Progenitor cell of endocrine pancreas (in vitro differentiated cells): ENCODE measurements around the gene RPL13. TPM values are rescaled to one million over a fixed set of nuclear protein-coding genes. Genes with fewer than 3 reads are reported as not detected.

Experiments used
- DNase-seq: peaks from one replicate; pipeline ENCODE4 v3.0.0; 2021; ENCODE audit warnings: low spot score; ENCODE audit not compliant: unreplicated experiment
- H3K27ac Mint-ChIP-seq: 2 replicates; pipeline ENCODE4 v1.8.0; 2021; ENCODE audit warnings: mild to moderate bottlenecking, moderate library complexity, mixed read lengths
- H3K27me3 Mint-ChIP-seq: 2 replicates; pipeline ENCODE4 v1.8.0; 2021; ENCODE audit warnings: mixed read lengths
- H3K36me3 Mint-ChIP-seq: 2 replicates; pipeline ENCODE4 v1.8.0; 2022; ENCODE audit warnings: mixed read lengths; ENCODE audit not compliant: insufficient read depth
- H3K4me1 Mint-ChIP-seq: 2 replicates; pipeline ENCODE4 v1.8.0; 2021; ENCODE audit warnings: low read depth, mixed read lengths
- H3K4me3 Mint-ChIP-seq: 2 replicates; pipeline ENCODE4 v1.8.0; 2021; ENCODE audit warnings: low read depth, mild to moderate bottlenecking, moderate library complexity, mixed read lengths
- H3K9me3 Mint-ChIP-seq: 2 replicates; pipeline ENCODE4 v1.8.0; 2021; ENCODE audit warnings: low read depth, mixed read lengths
- total RNA-seq: library from RNA; stranded (reverse); gene quantifications from 2 replicates; pipeline ENCODE4 v1.2.1, GENCODE V29; 2021
- TF ChIP-seq, protein P1 (sequence below): fragments of 200-600 bp; sonication (generic); IDR thresholded peaks from one replicate; pipeline ENCODE4 v1.5.0; 2021; ENCODE audit warnings: antibody characterized with exemption, mild to moderate bottlenecking; ENCODE audit not compliant: unreplicated experiment

Gene RPL13
- total RNA-seq, 1 donor from 2014 or later: 1,643 TPM

- H3K4me3 Mint-ChIP-seq: no peak overlapping the region
- H3K27me3 Mint-ChIP-seq: no peaks in the 10 kb centered on the region
- no peak overlapping the region for H3K27ac Mint-ChIP-seq
- TF ChIP-seq, protein P1, sequence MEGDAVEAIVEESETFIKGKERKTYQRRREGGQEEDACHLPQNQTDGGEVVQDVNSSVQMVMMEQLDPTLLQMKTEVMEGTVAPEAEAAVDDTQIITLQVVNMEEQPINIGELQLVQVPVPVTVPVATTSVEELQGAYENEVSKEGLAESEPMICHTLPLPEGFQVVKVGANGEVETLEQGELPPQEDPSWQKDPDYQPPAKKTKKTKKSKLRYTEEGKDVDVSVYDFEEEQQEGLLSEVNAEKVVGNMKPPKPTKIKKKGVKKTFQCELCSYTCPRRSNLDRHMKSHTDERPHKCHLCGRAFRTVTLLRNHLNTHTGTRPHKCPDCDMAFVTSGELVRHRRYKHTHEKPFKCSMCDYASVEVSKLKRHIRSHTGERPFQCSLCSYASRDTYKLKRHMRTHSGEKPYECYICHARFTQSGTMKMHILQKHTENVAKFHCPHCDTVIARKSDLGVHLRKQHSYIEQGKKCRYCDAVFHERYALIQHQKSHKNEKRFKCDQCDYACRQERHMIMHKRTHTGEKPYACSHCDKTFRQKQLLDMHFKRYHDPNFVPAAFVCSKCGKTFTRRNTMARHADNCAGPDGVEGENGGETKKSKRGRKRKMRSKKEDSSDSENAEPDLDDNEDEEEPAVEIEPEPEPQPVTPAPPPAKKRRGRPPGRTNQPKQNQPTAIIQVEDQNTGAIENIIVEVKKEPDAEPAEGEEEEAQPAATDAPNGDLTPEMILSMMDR: no peak
- no peaks in the 10 kb centered on the region for H3K36me3 Mint-ChIP-seq
- DNase-seq: no peak
- no peaks in the 10 kb centered on the region for H3K4me1 Mint-ChIP-seq
- H3K9me3 Mint-ChIP-seq: no peaks in the 10 kb centered on the region
These were observed 28.9 kb downstream of the RPL13 start for GRCh38 chr16:89589241-89589926.

DNA sequence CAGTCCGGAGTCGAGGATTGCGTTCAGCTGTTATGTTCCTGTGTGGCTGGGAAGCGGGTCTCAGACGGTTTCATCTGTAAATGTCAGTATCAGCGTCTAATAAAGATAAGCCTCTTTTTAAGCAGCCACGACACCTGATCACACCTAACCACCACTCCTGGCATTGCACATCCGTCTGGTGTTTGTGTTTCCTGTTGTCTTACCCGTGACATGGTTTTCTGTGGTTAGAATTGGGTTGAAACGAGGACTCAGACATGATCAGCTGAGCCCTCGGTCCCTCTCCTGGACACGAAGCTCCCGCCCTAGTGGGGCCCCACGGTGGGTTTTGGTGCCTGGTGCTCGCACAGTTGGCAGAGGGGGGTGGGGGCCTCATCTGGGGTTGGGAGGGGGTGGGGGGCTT lies 33.4 kb downstream of the RPL13 start:
- no peaks in the 10 kb centered on the region for H3K27me3 Mint-ChIP-seq
- H3K4me1 Mint-ChIP-seq: no peaks in the 10 kb centered on the region
- H3K4me3 Mint-ChIP-seq: no peak overlapping the region

GRCh38 chr16:89595330-89596060 lies 35.0 kb downstream of the RPL13 start:
- no peaks in the 10 kb centered on the region for H3K9me3 Mint-ChIP-seq
- no peaks in the 10 kb centered on the region for H3K4me1 Mint-ChIP-seq
- no peak overlapping the region for H3K27ac Mint-ChIP-seq
- DNase-seq: no peak
- TF ChIP-seq, protein P1: no peak
- no peak overlapping the region for H3K4me3 Mint-ChIP-seq
- no peaks in the 10 kb centered on the region for H3K27me3 Mint-ChIP-seq
- H3K36me3 Mint-ChIP-seq: no peaks in the 10 kb centered on the region

More for the DNA sequence above, 33.4 kb downstream of the RPL13 start:
- no peaks in the 10 kb centered on the region for H3K9me3 Mint-ChIP-seq
- H3K36me3 Mint-ChIP-seq: no peaks in the 10 kb centered on the region
- DNase-seq: no peak
- TF ChIP-seq, protein P1: no peak
- no peak overlapping the region for H3K27ac Mint-ChIP-seq

GRCh38 chr16:89596061-89596689 lies 35.7 kb downstream of the RPL13 start:
- no peak for DNase-seq
- Mint-ChIP-seq H3K27ac (no peak overlapping the region), H3K9me3 (no peaks in the 10 kb centered on the region), H3K36me3 (no peaks in the 10 kb centered on the region), H3K4me3 (no peak overlapping the region), H3K27me3 (no peaks in the 10 kb centered on the region), H3K4me1 (no peaks in the 10 kb centered on the region)
- TF ChIP-seq, protein P1: no peak

- no peaks in the 10 kb centered on the region for H3K9me3 Mint-ChIP-seq
- no peak overlapping the region for H3K4me3 Mint-ChIP-seq
- no peaks in the 10 kb centered on the region for H3K36me3 Mint-ChIP-seq
- no peak for DNase-seq
- H3K4me1 Mint-ChIP-seq: no peaks in the 10 kb centered on the region
- TF ChIP-seq, protein P1: no peak
- no peaks in the 10 kb centered on the region for H3K27me3 Mint-ChIP-seq
- no peak overlapping the region for H3K27ac Mint-ChIP-seq
These were observed 36.6 kb downstream of the RPL13 start for GRCh38 chr16:89596957-89597649.
